GM23248 (cell line): ENCODE results near the gene FAM72D.
"Not testable (repeated sequence)": the region's sequence is repeated elsewhere in the genome, so short reads cannot be mapped to it uniquely, and the experiment has no call there.

ENCODE experiments used
- EZH2 ChIP-seq: fragments of 200-600 bp; sonication (generic); IDR thresholded peaks from 2 replicates; pipeline ENCODE4 v1.6.1; 2018; ENCODE audit warnings: antibody characterized with exemption, mild to moderate bottlenecking; ENCODE audit not compliant: insufficient read depth, poor library complexity, severe bottlenecking
- EZH2phosphoT487 ChIP-seq: fragments of 200-600 bp; sonication (generic); IDR thresholded peaks from 2 replicates; pipeline ENCODE4 v1.6.1; 2018; ENCODE audit warnings: antibody characterized with exemption, moderate library complexity, mild to moderate bottlenecking, low read depth; ENCODE audit not compliant: insufficient read depth

DNA sequence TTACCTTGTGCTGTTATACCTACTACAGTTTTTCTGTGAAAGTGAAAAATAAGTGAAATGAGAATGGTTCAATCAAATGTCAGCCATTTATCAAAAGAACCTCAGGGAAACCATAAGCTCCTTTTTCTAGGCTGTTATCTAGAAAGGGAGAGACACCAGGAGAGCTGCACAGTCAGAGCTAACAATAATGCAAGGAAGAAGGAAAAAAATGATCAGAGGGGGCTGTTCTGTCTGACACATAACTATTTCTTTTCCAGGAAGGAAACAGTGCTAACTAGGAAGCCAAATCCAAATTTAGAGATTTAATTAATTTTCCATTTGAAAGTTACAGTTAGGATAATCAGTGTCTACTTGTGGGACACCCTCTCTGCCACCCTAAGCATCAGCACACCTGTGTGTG lies 31.4 kb downstream of the FAM72D start:
- TF ChIP-seq EZH2, EZH2phosphoT487: not testable (repeated sequence)
